Hepatocyte (in vitro differentiated cells): Measurements from ENCODE around the gene SORL1. TPM values are rescaled to one million over a fixed set of nuclear protein-coding genes. Genes with fewer than 3 reads are reported as not detected.

Experiments used
- DNase-seq: peaks from one replicate; pipeline ENCODE4 v3.0.0-alpha.2; 2016; ENCODE audit warnings: low spot score
- H2AFZ ChIP-seq: fragments of 200-600 bp; sonication (generic); 2 replicates; pipeline ENCODE4 v1.6.0; 2016; ENCODE audit warnings: antibody characterized with exemption, mild to moderate bottlenecking
- H3K27ac ChIP-seq: fragments of 200-600 bp; sonication (generic); 2 replicates; pipeline ENCODE4 v1.5.1; 2016; ENCODE audit warnings: mild to moderate bottlenecking
- H3K27me3 ChIP-seq: fragments of 200-600 bp; sonication (generic); 2 replicates; pipeline ENCODE4 v1.6.1; 2016
- H3K36me3 ChIP-seq: fragments of 200-600 bp; sonication (generic); replicated peaks from 2 replicates; pipeline ENCODE4 v1.5.1; 2016; ENCODE audit warnings: low read depth; ENCODE audit not compliant: insufficient read depth
- H3K4me1 ChIP-seq: fragments of 200-600 bp; sonication (generic); 2 replicates; pipeline ENCODE4 v1.5.1; 2016; ENCODE audit warnings: mild to moderate bottlenecking, moderate library complexity; ENCODE audit not compliant: insufficient read depth
- H3K4me2 ChIP-seq: fragments of 200-600 bp; sonication (generic); 2 replicates; pipeline ENCODE4 v1.6.0; 2016
- H3K4me3 ChIP-seq: fragments of 200-600 bp; sonication (generic); 2 replicates; pipeline ENCODE4 v1.5.1; 2016; ENCODE audit warnings: mild to moderate bottlenecking
- H3K79me2 ChIP-seq: fragments of 200-600 bp; sonication (generic); 2 replicates; pipeline ENCODE4 v1.6.0; 2017; ENCODE audit warnings: mild to moderate bottlenecking
- H3K9me2 ChIP-seq: fragments of 200-600 bp; sonication (generic); replicated peaks from 2 replicates; pipeline ENCODE4 v1.6.0; 2017; ENCODE audit warnings: mild to moderate bottlenecking; ENCODE audit not compliant: insufficient read depth
- H3K9me3 ChIP-seq: fragments of 200-600 bp; sonication (generic); 2 replicates; pipeline ENCODE4 v1.5.1; 2016; ENCODE audit warnings: low read depth, mild to moderate bottlenecking
- H4K20me1 ChIP-seq: fragments of 200-600 bp; sonication (generic); 2 replicates; pipeline ENCODE4 v1.6.0; 2016; ENCODE audit warnings: mild to moderate bottlenecking; ENCODE audit not compliant: insufficient read depth, poor library complexity, severe bottlenecking
- CTCF ChIP-seq: fragments of 200-600 bp; sonication (generic); IDR thresholded peaks from 2 replicates; pipeline ENCODE4 v1.5.1; 2016; ENCODE audit warnings: antibody characterized with exemption, mild to moderate bottlenecking; ENCODE audit not compliant: poor library complexity
- EZH2 ChIP-seq: fragments of 200-600 bp; sonication (generic); IDR thresholded peaks from 2 replicates; pipeline ENCODE4 v1.6.1; 2016; ENCODE audit warnings: antibody characterized with exemption, mild to moderate bottlenecking, borderline replicate concordance
- EZH2phosphoT487 ChIP-seq: fragments of 200-600 bp; sonication (generic); IDR thresholded peaks from one replicate; pipeline ENCODE4 v1.6.1; 2018; ENCODE audit warnings: antibody characterized with exemption, mild to moderate bottlenecking, low read depth, moderate library complexity; ENCODE audit not compliant: unreplicated experiment, severe bottlenecking
- WGBS: methylation state at CpG from one replicate; pipeline ENCODE4 v1.1.6; 2016; ENCODE audit warnings: low lambda C conversion rate; ENCODE audit errors: missing lambda C conversion rate; 5-methylcytosine and 5-hydroxymethylcytosine counted together
- polyA plus RNA-seq: library from polyadenylated mRNA; unstranded; fragments of >200 nt; fragmentation: Nextera tagmentation; extraction: Ambion mirVana; gene quantifications from 2 replicates; pipeline ENCODE4 v1.2.1, GENCODE V29; 2016
- total RNA-seq: library from RNA; depleted of rRNA; stranded (reverse); fragments of >200 nt; gene quantifications from 2 replicates; pipeline ENCODE4 v1.2.3, GENCODE V29; 2014

Gene SORL1
- total and polyA plus RNA-seq, 2 experiments from 2014 or later = 13.5 to 26.5 TPM

GRCh38 chr11:121510438-121510837 is 58.3 kb downstream of the SORL1 start:
- Histone ChIP-seq H3K79me2 (no peaks in the 10 kb centered on the region), H3K4me3 (no peak overlapping the region), H3K27ac (no peak overlapping the region), H3K36me3 (no peaks in the 10 kb centered on the region), H3K9me3 (no peaks in the 10 kb centered on the region), H3K27me3 (no peaks in the 10 kb centered on the region), H3K4me1 (no peaks in the 10 kb centered on the region), H3K4me2 (no peak overlapping the region), H4K20me1 (no peaks in the 10 kb centered on the region), H3K9me2 (no peaks in the 10 kb centered on the region), H2AFZ (no peak overlapping the region)
- no peak for DNase-seq
- 96% methylated on average over 2 of the region's 2 CpGs for WGBS
- TF ChIP-seq EZH2phosphoT487 = no peak
- no peak for TF ChIP-seq EZH2
- no peak for TF ChIP-seq CTCF

- H3K27me3 ChIP-seq = no peaks in the 10 kb centered on the region
- no peaks in the 10 kb centered on the region for H3K4me1 ChIP-seq
- WGBS = 93% methylated on average over 9 of the region's 9 CpGs
- H3K9me2 ChIP-seq = no peaks in the 10 kb centered on the region
- H3K4me3 ChIP-seq = no peak overlapping the region
- no peak for DNase-seq
- no peaks in the 10 kb centered on the region for H3K36me3 ChIP-seq
- no peak overlapping the region for H2AFZ ChIP-seq
- no peaks in the 10 kb centered on the region for H3K9me3 ChIP-seq
- no peaks in the 10 kb centered on the region for H3K79me2 ChIP-seq
- H3K27ac ChIP-seq = no peak overlapping the region
- H3K4me2 ChIP-seq = no peak overlapping the region
- H4K20me1 ChIP-seq = no peaks in the 10 kb centered on the region
- TF ChIP-seq EZH2 (no peak), CTCF (no peak), EZH2phosphoT487 (no peak)
Observed at GRCh38 chr11:121512468-121513465, 60.7 kb downstream of the SORL1 start.

GRCh38 chr11:121513807-121514206 is 61.7 kb downstream of the SORL1 start:
- Histone ChIP-seq H3K9me3 (no peaks in the 10 kb centered on the region), H3K27me3 (no peaks in the 10 kb centered on the region), H3K27ac (no peak overlapping the region), H3K9me2 (no peaks in the 10 kb centered on the region), H3K79me2 (no peaks in the 10 kb centered on the region), H3K4me2 (no peak overlapping the region), H2AFZ (no peak overlapping the region), H3K4me1 (no peaks in the 10 kb centered on the region), H3K36me3 (no peaks in the 10 kb centered on the region), H4K20me1 (no peaks in the 10 kb centered on the region), H3K4me3 (no peak overlapping the region)
- 94% methylated on average over 11 of the region's 11 CpGs for WGBS
- DNase-seq = no peak
- TF ChIP-seq EZH2 = no peak
- no peak for TF ChIP-seq EZH2phosphoT487
- TF ChIP-seq CTCF = no peak
